ENCODE results near the gene PIK3IP1. TPM values are rescaled to one million over a fixed set of nuclear protein-coding genes. Genes with fewer than 3 reads are reported as not detected.
"Not testable (repeated sequence)": the region's sequence is repeated elsewhere in the genome, so short reads cannot be mapped to it uniquely, and the experiment has no call there.

Gene PIK3IP1
- total RNA-seq, 4 donors from 2014 or later = 39.8 to 88.4 (median 48.1) TPM

- no peak for DNase-seq
- peaks cover 30 to 44% of the 10 kb centered on the region in 2 donors for H3K36me3 ChIP-seq
Measured at GRCh38 chr22:31326877-31327276, 34.6 kb upstream of the PIK3IP1 start.

GRCh38 chr22:31323578-31324550 is 31.6 kb upstream of the PIK3IP1 start:
- DNase-seq = no peak
- TF ChIP-seq POLR2A (IDR thresholded peaks at IDR 0.05) (no peak), CTCF (IDR thresholded peaks at IDR 0.05) (no peak)
- 81 to 87% methylated on average over 8 of the region's 8 CpGs for WGBS, 2 donors
- H3K36me3 ChIP-seq = peaks cover 18 to 32% of the 10 kb centered on the region in 2 donors
- peaks cover 25 to 26% of the 10 kb centered on the region in 2 donors for H3K4me1 ChIP-seq
- no peaks in the 10 kb centered on the region for H3K9me3 ChIP-seq
- H3K4me3 ChIP-seq (replicated peaks in 1 of 3) = no peak overlapping the region
- intact Hi-C loops (cut with DNase I) = no loop called here
- peak overlapping the region; percentile 35 to 61 (median 58) for H3K27ac ChIP-seq
- no peaks in the 10 kb centered on the region for H3K27me3 ChIP-seq

More at GRCh38 chr22:31326877-31327276, 34.6 kb upstream of the PIK3IP1 start:
- no peaks in the 10 kb centered on the region for H3K27me3 ChIP-seq
- H3K4me3 ChIP-seq (replicated peaks in 1 of 3) = no peak overlapping the region
- 92 to 97% methylated on average over 9 of the region's 9 CpGs for WGBS, 2 donors
- intact Hi-C loops (cut with DNase I) = no loop called here
- H3K4me1 ChIP-seq = peaks cover 15% of the 10 kb centered on the region in 2 donors
- H3K27ac ChIP-seq = no peak overlapping the region
- H3K9me3 ChIP-seq = no peaks in the 10 kb centered on the region
- no peak for TF ChIP-seq CTCF (IDR thresholded peaks at IDR 0.05)
- TF ChIP-seq POLR2A (IDR thresholded peaks at IDR 0.05) = no peak

GRCh38 chr22:31321421-31321820 is 29.1 kb upstream of the PIK3IP1 start:
- no peaks in the 10 kb centered on the region for H3K27me3 ChIP-seq
- DNase-seq = peak; percentile 74 to 77
- TF ChIP-seq POLR2A (IDR thresholded peaks at IDR 0.05) = no peak
- no peak for TF ChIP-seq CTCF (IDR thresholded peaks at IDR 0.05)
- H3K9me3 ChIP-seq = no peaks in the 10 kb centered on the region
- H3K4me3 ChIP-seq (replicated peaks in 1 of 3) = no peak overlapping the region
- intact Hi-C loops (cut with DNase I) = no loop called here
- peak overlapping the region in 2 of 3 donors; percentile 58 to 64 for H3K27ac ChIP-seq
- 28 to 41% methylated on average over 4 of the region's 4 CpGs for WGBS, 2 donors
- H3K4me1 ChIP-seq = peaks cover 25 to 26% of the 10 kb centered on the region in 2 donors
- peaks cover 4 to 9% of the 10 kb centered on the region in 2 donors for H3K36me3 ChIP-seq

GRCh38 chr22:31314220-31314619 is 21.9 kb upstream of the PIK3IP1 start:
- DNase-seq; H3K9me3 ChIP-seq; H3K4me3 ChIP-seq (replicated peaks in 1 of 3); intact Hi-C loops (cut with DNase I); H3K27me3 ChIP-seq; H3K36me3 ChIP-seq: not testable (repeated sequence)
- 84 to 93% methylated on average over 1 of the region's 1 CpG for WGBS, 2 donors
- H3K4me1 ChIP-seq = peaks cover 8 to 28% of the 10 kb centered on the region in 2 donors
- peak overlapping the region; percentile 84 to 93 (median 91) for H3K27ac ChIP-seq

- intact Hi-C loops (cut with DNase I) = no loop called here
Measured at GRCh38 chr22:31313366-31314147, 21.3 kb upstream of the PIK3IP1 start.

More at GRCh38 chr22:31313366-31314147, 21.3 kb upstream of the PIK3IP1 start:
- H3K9me3 ChIP-seq = no peaks in the 10 kb centered on the region
- H3K27ac ChIP-seq = peak overlapping the region; percentile 84 to 93 (median 91)
- H3K27me3 ChIP-seq = no peaks in the 10 kb centered on the region
- peak; percentile 97 to 98 for DNase-seq
- 11 to 14% methylated on average over 6 of the region's 6 CpGs for WGBS, 2 donors
- H3K4me1 ChIP-seq = peaks cover 8 to 28% of the 10 kb centered on the region in 2 donors
- TF ChIP-seq CTCF (IDR thresholded peaks at IDR 0.05) (peak; percentile 85 to 92 (median 88)), POLR2A (IDR thresholded peaks at IDR 0.05) (peak in 1 of 2 donors; percentile 25)
- H3K36me3 ChIP-seq = no peaks in the 10 kb centered on the region
- no peak overlapping the region for H3K4me3 ChIP-seq (replicated peaks in 1 of 3)
